IMR-90 (cell line): ENCODE measurements around the gene SOX5.

Source experiments
- CEBPB ChIP-seq: IDR thresholded peaks from 2 replicates; pipeline ENCODE4 v1.6.1; 2012; ENCODE audit warnings: low read depth, low read length, improper control_type of control experiment
- CTCF ChIP-seq: conservative IDR thresholded peaks from 2 replicates; pipeline ENCODE4 v1.5.1; 2012; ENCODE audit warnings: mild to moderate bottlenecking, low read depth, low read length, improper control_type of control experiment
- MXI1 ChIP-seq: IDR thresholded peaks from 2 replicates; pipeline ENCODE4 v1.6.1; 2012; ENCODE audit warnings: low read depth, mild to moderate bottlenecking, low read length, moderate library complexity, borderline replicate concordance
- POLR2A ChIP-seq: IDR thresholded peaks from 2 replicates; pipeline ENCODE4 v1.6.1; 2012; ENCODE audit warnings: mild to moderate bottlenecking, low read depth, low read length
- SMC3 ChIP-seq: fragments of 150-350 bp; IDR thresholded peaks from 2 replicates; pipeline ENCODE4 v1.6.1; 2016; ENCODE audit warnings: low read depth, mild to moderate bottlenecking, antibody characterized with exemption, low read length, moderate library complexity

GRCh38 chr12:23543767-23544166, 405.7 kb downstream of the SOX5 start:
- TF ChIP-seq MXI1 (no peak), POLR2A (no peak), SMC3 (no peak), CTCF (no peak), CEBPB (no peak)
